BJ (cell line): Measurements from ENCODE around the gene RANBP10. TPM values are rescaled to one million over a fixed set of nuclear protein-coding genes. Genes with fewer than 3 reads are reported as not detected.
A peak's percentile ranks its signal among the peaks of the same experiment; 100 is the strongest.

ENCODE experiments used
- CTCF ChIA-PET: fragments of 350-600 bp; formaldehyde crosslinking; extraction: SDS; loops from one replicate; lab custom pipeline; 2021; ENCODE audit warnings: antibody characterized with exemption, inconsistent platforms; lab: Yijun Ruan, JAX
- POLR2A ChIA-PET: fragments of 300-600 bp; sonication (Branson Sonifier 250); formaldehyde crosslinking; extraction: SDS; loops from one replicate; lab custom pipeline; 2021; ENCODE audit warnings: antibody characterized with exemption; lab: Charles Lee
- DNase-seq: peaks from one replicate; pipeline ENCODE4 v3.0.0-alpha.2; 2011; ENCODE audit warnings: low read depth
- H3K27me3 ChIP-seq: 2 replicates; pipeline ENCODE4 v1.6.0; 2011; ENCODE audit warnings: low read length; ENCODE audit not compliant: control insufficient read depth, insufficient read depth
- H3K36me3 ChIP-seq: 2 replicates; pipeline ENCODE4 v1.5.1; 2011; ENCODE audit warnings: low read length; ENCODE audit not compliant: control insufficient read depth, insufficient read depth
- H3K4me3 ChIP-seq: 2 replicates; pipeline ENCODE4 v1.5.1; 2011; ENCODE audit warnings: low read depth, mild to moderate bottlenecking, control low read depth, low read length
- CTCF ChIP-seq: IDR thresholded peaks from 2 replicates; pipeline ENCODE4 v1.5.1; 2011; ENCODE audit warnings: low read depth, mild to moderate bottlenecking, control low read depth, inconsistent platforms, low read length, moderate library complexity; ENCODE audit not compliant: insufficient read depth
- polyA minus RNA-seq: library from RNA; depleted of rRNA, polyadenylated mRNA; stranded (reverse); fragments of >200 nt; gene quantifications from 2 replicates; pipeline ENCODE4 v1.2.3, GENCODE V29; 2011; rRNA and poly(A)+ RNA removed
- polyA plus RNA-seq: library from polyadenylated mRNA; depleted of rRNA; stranded (reverse); fragments of >200 nt; gene quantifications from 2 replicates; pipeline ENCODE4 v1.2.3, GENCODE V29; 2011; rRNA removed

RANBP10 gene
- 11.5 and 17.6 TPM in 2 replicates for polyA plus RNA-seq
- polyA minus RNA-seq, result 11.0 and 11.2 TPM in 2 replicates

GRCh38 chr16:67806428-67807147 lies at the start of gene RANBP10, which contains the start of gene TSNAXIP1:
TSS of gene RANBP10 (minus strand) at chr16:67806560. CDS start at chr16:67806536, 24 bp downstream.
TSS of gene TSNAXIP1 (plus strand) at chr16:67806889. CDS start at chr16:67807150, 261 bp downstream.
- ChIA-PET POLR2A (interaction anchor here (0.5 to 1.0 kb wide), 3 partner anchors 24 to 147 kb away, joined by 3 to 6 read pairs (median 3); partner anchors contain the start of gene ACD), CTCF (interaction anchor here (0.6 to 3.1 kb wide), 11 partner anchors 10 to 291 kb away, joined by 3 to 50 read pairs (median 4); partner anchors contain the start of genes C16orf86 and ENKD1)
- peaks cover 3% of the 10 kb centered on the region for H3K36me3 ChIP-seq
- TF ChIP-seq CTCF, result no peak
- H3K4me3 ChIP-seq, result peak within 1 kb of the TSS; percentile 84
- no peaks in the 10 kb centered on the region for H3K27me3 ChIP-seq
- DNase-seq, result peak; percentile 99

DNA sequence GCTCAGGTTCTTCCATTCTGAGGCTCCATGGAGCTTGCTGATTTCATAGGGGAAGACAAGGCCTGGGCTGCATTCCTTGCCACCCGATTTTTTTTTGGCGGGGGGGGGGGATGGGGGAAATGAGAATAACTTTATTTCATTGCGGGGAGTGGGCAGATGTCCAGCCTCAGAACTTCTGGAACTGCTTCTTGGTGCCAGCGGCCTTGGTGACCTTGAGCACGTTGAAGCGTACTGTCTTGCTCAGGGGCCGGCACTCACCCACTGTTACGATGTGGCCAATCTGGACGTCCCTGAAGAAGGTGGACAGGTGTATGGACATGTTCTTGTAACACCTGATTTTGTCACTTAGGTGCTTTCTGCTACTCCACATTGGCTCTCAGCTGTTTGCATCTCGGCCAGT lies 49.4 kb upstream of the RANBP10 start:
- no peak for TF ChIP-seq CTCF
- no peak overlapping the region for H3K4me3 ChIP-seq
- CTCF ChIA-PET, result interaction anchor here (0.8 to 4.8 kb wide), 2 partner anchors 28 to 335 kb away, joined by 5 to 17 read pairs; partner anchors contain the start of gene NRN1L
- H3K27me3 ChIP-seq, result no peaks in the 10 kb centered on the region
- peaks cover 1% of the 10 kb centered on the region; the same call in 1 of the 2 replicates for H3K36me3 ChIP-seq
- DNase-seq, result no peak
- POLR2A ChIA-PET, result no interaction called here

DNA sequence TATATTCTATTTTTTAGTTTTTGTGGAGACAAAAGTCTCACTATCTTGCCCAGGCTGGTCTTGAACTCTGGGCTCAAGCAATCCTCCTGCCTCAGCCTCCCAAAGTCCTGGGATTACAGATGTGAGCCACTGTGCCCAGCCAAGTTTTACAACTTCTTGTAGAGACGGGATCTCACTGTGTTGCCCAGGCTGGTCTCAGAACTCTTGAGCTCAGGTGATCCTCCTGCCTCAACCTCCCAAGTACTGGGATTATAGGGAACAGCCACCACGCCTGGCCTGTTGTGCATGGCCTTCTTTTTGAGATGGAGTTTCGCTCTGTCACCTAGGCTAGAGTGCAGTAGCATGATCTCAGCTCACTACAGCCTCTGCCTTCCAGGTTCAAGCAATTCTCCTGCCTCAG lies 47.3 kb upstream of the RANBP10 start:
- DNase-seq, result no peak
- ChIA-PET POLR2A (no interaction called here), CTCF (no interaction called here)
- no peak for TF ChIP-seq CTCF
- no peaks in the 10 kb centered on the region for H3K27me3 ChIP-seq
- peaks cover 1% of the 10 kb centered on the region; the same call in 1 of the 2 replicates for H3K36me3 ChIP-seq
- no peak overlapping the region for H3K4me3 ChIP-seq

GRCh38 chr16:67848118-67848517 lies 41.8 kb upstream of the RANBP10 start:
- no peaks in the 10 kb centered on the region for H3K36me3 ChIP-seq
- POLR2A ChIA-PET, result no interaction called here
- CTCF ChIA-PET, result interaction anchor here (0.6 to 1.2 kb wide), 4 partner anchors 14 to 327 kb away, joined by 3 to 5 read pairs (median 4); partner anchors contain the start of gene NRN1L
- no peak for DNase-seq
- H3K4me3 ChIP-seq, result peak overlapping the region; percentile 69
- no peaks in the 10 kb centered on the region for H3K27me3 ChIP-seq
- no peak for TF ChIP-seq CTCF
